ENCODE data around the gene TPRKB. TPM values are rescaled to one million over a fixed set of nuclear protein-coding genes. Genes with fewer than 3 reads are reported as not detected.
"Not testable (repeated sequence)": the region's sequence is repeated elsewhere in the genome, so short reads cannot be mapped to it uniquely, and the experiment has no call there.

The TPRKB gene
- total RNA-seq, 1 donor from 2014 or later: 41.5 TPM

DNA sequence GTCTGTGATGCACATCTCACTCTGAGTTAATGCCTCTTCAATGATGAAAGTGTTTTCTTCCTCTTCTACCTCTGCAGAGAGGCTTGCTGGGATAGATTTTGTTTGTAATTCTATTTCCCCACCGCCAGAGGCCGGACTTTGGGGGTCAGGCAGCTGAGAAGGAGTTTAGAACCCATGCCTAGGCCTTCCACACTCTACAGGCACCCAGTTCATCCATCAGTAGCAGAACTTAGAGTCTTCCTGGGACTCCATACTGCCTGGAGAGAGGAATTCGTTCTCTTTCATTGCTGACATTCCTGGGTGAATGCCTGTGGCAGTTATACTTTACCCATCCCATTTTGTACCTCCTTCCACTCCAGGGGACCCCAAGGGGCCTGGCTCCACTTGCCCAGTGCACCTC is 9.1 kb downstream of the TPRKB start:
- Mint-ChIP-seq H3K36me3 (ENCODE audit: low read depth) (peaks cover 25% of the 10 kb centered on the region), H3K27me3 (ENCODE audit: insufficient read depth) (peaks cover 1% of the 10 kb centered on the region), H3K4me3 (no peak overlapping the region), H3K4me1 (ENCODE audit: low read depth) (no peaks in the 10 kb centered on the region), H3K27ac (no peak overlapping the region), H3K9me3 (no peaks in the 10 kb centered on the region)
- intact Hi-C loops (cut with micrococcal nuclease): no loop called here
- no peak for DNase-seq (ENCODE audit: low spot score)

DNA sequence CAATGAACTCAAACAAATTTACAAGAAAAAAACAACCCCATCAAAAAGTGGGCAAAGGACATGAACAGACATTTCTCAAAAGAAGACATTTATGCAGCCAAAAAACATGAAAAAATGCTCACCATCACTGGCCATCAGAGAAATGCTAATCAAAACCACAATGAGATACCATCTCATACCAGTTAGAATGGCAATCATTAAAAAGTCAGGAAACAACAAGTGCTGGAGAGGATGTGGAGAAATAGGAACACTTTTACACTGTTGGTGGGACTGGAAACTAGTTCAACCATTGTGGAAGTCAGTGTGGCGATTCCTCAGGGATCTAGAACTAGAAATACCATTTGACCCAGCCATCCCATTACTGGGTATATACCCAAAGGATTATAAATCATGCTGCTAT is 10.5 kb downstream of the TPRKB start:
- H3K27me3 Mint-ChIP-seq (ENCODE audit: insufficient read depth); H3K4me1 Mint-ChIP-seq (ENCODE audit: low read depth); H3K9me3 Mint-ChIP-seq; intact Hi-C loops (cut with micrococcal nuclease); DNase-seq (ENCODE audit: low spot score); H3K4me3 Mint-ChIP-seq; H3K27ac Mint-ChIP-seq: not testable (repeated sequence)
- peaks cover 18% of the 10 kb centered on the region for H3K36me3 Mint-ChIP-seq (ENCODE audit: low read depth)

GRCh38 chr2:73718851-73719621 is 18.1 kb downstream of the TPRKB start:
- no peak overlapping the region for H3K4me3 Mint-ChIP-seq
- intact Hi-C loops (cut with micrococcal nuclease): no loop called here
- peaks cover 13% of the 10 kb centered on the region for H3K9me3 Mint-ChIP-seq
- H3K27ac Mint-ChIP-seq: no peak overlapping the region
- H3K36me3 Mint-ChIP-seq (ENCODE audit: low read depth): no peaks in the 10 kb centered on the region
- no peak for DNase-seq (ENCODE audit: low spot score)
- peaks cover 4% of the 10 kb centered on the region for H3K4me1 Mint-ChIP-seq (ENCODE audit: low read depth)
- H3K27me3 Mint-ChIP-seq (ENCODE audit: insufficient read depth): peaks cover 1% of the 10 kb centered on the region

GRCh38 chr2:73718421-73718820 is 18.7 kb downstream of the TPRKB start:
- intact Hi-C loops (cut with micrococcal nuclease): no loop called here
- no peaks in the 10 kb centered on the region for H3K36me3 Mint-ChIP-seq (ENCODE audit: low read depth)
- H3K27me3 Mint-ChIP-seq (ENCODE audit: insufficient read depth): peaks cover 3% of the 10 kb centered on the region
- no peak overlapping the region for H3K27ac Mint-ChIP-seq
- H3K9me3 Mint-ChIP-seq: peaks cover 18% of the 10 kb centered on the region
- H3K4me1 Mint-ChIP-seq (ENCODE audit: low read depth): peaks cover 4% of the 10 kb centered on the region
- H3K4me3 Mint-ChIP-seq: no peak overlapping the region
- DNase-seq (ENCODE audit: low spot score): no peak

DNA sequence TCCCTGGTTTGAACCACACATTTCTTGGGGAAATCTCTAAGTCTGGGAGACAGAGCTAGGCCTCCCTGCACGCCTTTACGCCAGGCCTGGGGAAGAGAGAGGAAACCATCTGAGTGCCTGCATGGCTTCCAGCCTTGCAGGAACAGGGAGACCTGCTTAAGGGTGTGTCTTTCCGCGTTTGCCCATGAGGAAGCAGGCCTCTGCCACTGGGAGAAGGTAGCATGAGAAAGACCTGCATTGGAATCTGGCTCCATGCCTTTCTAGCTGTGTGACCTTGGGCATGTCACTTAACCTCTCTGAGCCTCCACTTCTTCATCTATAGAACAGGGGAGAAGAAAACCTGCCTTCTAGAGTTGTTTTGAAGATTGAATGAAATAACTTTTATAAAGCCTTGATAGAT is 19.4 kb downstream of the TPRKB start:
- H3K4me3 Mint-ChIP-seq; H3K36me3 Mint-ChIP-seq (ENCODE audit: low read depth); H3K4me1 Mint-ChIP-seq (ENCODE audit: low read depth); intact Hi-C loops (cut with micrococcal nuclease); H3K27ac Mint-ChIP-seq; H3K27me3 Mint-ChIP-seq (ENCODE audit: insufficient read depth); DNase-seq (ENCODE audit: low spot score): not testable (repeated sequence)
- H3K9me3 Mint-ChIP-seq: peaks cover 18% of the 10 kb centered on the region

- Mint-ChIP-seq H3K4me1 (ENCODE audit: low read depth) (peaks cover 4% of the 10 kb centered on the region), H3K36me3 (ENCODE audit: low read depth) (no peaks in the 10 kb centered on the region), H3K27ac (no peak overlapping the region), H3K9me3 (peaks cover 18% of the 10 kb centered on the region), H3K27me3 (ENCODE audit: insufficient read depth) (peaks cover 3% of the 10 kb centered on the region), H3K4me3 (no peak overlapping the region)
- intact Hi-C loops (cut with micrococcal nuclease): no loop called here
- no peak for DNase-seq (ENCODE audit: low spot score)
Measured at GRCh38 chr2:73717251-73717606, 19.9 kb downstream of the TPRKB start.

DNA sequence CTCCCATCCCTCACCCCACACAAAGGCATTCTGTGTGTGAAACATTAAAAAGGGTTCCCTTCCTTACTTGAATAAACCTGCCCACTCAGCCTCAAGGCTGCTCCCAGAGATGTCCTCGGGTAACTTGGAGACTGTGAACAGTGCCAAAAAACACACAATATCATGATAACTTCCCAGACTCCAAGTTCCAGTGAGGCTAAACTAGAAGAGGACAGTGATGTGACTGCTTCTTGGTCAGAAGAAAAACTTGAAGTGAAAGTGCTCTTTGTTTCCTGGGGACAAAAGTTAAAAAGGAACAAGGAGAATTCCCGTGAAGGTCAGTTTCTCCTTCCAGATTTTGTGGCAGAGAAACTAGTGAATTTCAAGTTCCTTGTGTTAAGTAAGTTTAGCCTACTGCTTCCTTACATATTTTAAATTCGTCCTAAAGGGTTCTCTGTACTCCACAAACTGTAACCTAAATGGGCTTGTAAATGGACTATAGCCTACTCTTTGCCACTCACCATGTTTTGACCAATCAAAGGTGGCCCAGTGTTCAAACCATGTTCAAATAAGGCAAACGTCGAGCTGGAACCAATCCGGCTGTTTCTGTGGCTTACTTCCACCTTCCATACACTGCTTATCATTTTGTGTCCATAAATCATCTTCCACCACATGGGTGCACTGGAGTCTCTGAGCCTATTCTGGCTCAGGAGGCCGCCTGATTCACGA is 20.4 kb downstream of the TPRKB start:
- no peak for DNase-seq (ENCODE audit: low spot score)
- intact Hi-C loops (cut with micrococcal nuclease): no loop called here
- Mint-ChIP-seq H3K27ac (no peak overlapping the region), H3K36me3 (ENCODE audit: low read depth) (no peaks in the 10 kb centered on the region), H3K4me3 (no peak overlapping the region), H3K9me3 (peaks cover 18% of the 10 kb centered on the region), H3K4me1 (ENCODE audit: low read depth) (peaks cover 4% of the 10 kb centered on the region), H3K27me3 (ENCODE audit: insufficient read depth) (peaks cover 5% of the 10 kb centered on the region)

DNA sequence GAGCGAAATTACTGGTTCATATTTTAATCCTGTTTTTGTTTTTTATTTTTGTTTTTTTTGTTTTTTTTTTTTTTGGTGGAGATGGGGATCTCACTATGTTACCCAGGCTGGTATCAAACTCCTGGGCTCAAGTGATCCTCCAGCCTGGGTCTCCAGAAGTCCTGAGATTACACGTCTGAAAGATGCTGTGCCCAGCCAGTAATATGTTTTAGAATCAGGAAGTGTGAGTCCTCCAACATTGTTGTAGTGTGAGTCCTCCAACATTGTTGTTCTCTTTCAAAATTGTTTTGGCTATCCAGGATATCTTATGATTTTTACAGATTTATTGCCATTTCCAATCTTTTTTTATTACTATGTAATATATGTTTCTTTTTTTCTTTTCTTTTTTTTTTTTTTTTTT is 23.1 kb downstream of the TPRKB start:
- DNase-seq (ENCODE audit: low spot score): no peak
- Mint-ChIP-seq H3K4me3 (no peak overlapping the region), H3K4me1 (ENCODE audit: low read depth) (peaks cover 4% of the 10 kb centered on the region), H3K9me3 (peaks cover 18% of the 10 kb centered on the region), H3K36me3 (ENCODE audit: low read depth) (no peaks in the 10 kb centered on the region), H3K27ac (no peak overlapping the region), H3K27me3 (ENCODE audit: insufficient read depth) (peaks cover 5% of the 10 kb centered on the region)
- intact Hi-C loops (cut with micrococcal nuclease): no loop called here

- Mint-ChIP-seq H3K27me3 (ENCODE audit: insufficient read depth) (peaks cover 2% of the 10 kb centered on the region), H3K9me3 (peaks cover 2% of the 10 kb centered on the region), H3K27ac (no peak overlapping the region), H3K4me1 (ENCODE audit: low read depth) (no peaks in the 10 kb centered on the region), H3K4me3 (no peak overlapping the region), H3K36me3 (ENCODE audit: low read depth) (no peaks in the 10 kb centered on the region)
- no peak for DNase-seq (ENCODE audit: low spot score)
- intact Hi-C loops (cut with micrococcal nuclease): no loop called here
Measured at GRCh38 chr2:73708527-73708926, 28.6 kb downstream of the TPRKB start.

DNA sequence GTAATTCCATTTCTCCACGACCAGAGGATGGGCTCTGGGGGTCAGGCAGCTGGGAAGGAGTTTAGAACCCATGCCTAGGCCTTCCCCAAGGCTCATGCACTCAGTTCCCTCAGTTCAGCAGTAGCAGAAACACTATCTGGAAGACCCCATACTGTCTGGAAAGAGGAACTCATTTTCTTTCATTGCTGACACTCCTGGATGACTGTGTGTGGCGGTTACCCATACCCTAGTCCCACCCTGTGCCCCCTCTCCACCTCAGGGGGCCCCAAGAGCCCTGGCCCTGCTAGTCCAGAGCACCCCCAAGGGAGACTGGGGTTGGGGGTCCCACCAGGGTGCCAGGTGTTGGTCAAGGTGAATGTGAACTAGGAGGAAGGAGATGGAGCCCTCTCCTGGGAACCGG is 29.5 kb downstream of the TPRKB start:
- Mint-ChIP-seq H3K27ac (no peak overlapping the region), H3K36me3 (ENCODE audit: low read depth) (no peaks in the 10 kb centered on the region), H3K4me1 (ENCODE audit: low read depth) (no peaks in the 10 kb centered on the region), H3K27me3 (ENCODE audit: insufficient read depth) (peaks cover 2% of the 10 kb centered on the region), H3K4me3 (no peak overlapping the region), H3K9me3 (no peaks in the 10 kb centered on the region)
- intact Hi-C loops (cut with micrococcal nuclease): no loop called here
- DNase-seq (ENCODE audit: low spot score): no peak

GRCh38 chr2:73707058-73707457 is 30.1 kb downstream of the TPRKB start:
- Mint-ChIP-seq H3K27me3 (ENCODE audit: insufficient read depth) (peaks cover 2% of the 10 kb centered on the region), H3K4me1 (ENCODE audit: low read depth) (no peaks in the 10 kb centered on the region), H3K27ac (no peak overlapping the region), H3K4me3 (no peak overlapping the region), H3K9me3 (no peaks in the 10 kb centered on the region), H3K36me3 (ENCODE audit: low read depth) (no peaks in the 10 kb centered on the region)
- no peak for DNase-seq (ENCODE audit: low spot score)
- intact Hi-C loops (cut with micrococcal nuclease): no loop called here

- Mint-ChIP-seq H3K4me3 (no peak overlapping the region), H3K9me3 (no peaks in the 10 kb centered on the region), H3K27ac (no peak overlapping the region), H3K4me1 (ENCODE audit: low read depth) (no peaks in the 10 kb centered on the region), H3K27me3 (ENCODE audit: insufficient read depth) (peaks cover 6% of the 10 kb centered on the region), H3K36me3 (ENCODE audit: low read depth) (no peaks in the 10 kb centered on the region)
- DNase-seq (ENCODE audit: low spot score): no peak
- intact Hi-C loops (cut with micrococcal nuclease): no loop called here
Measured at GRCh38 chr2:73705091-73705490, 32.1 kb downstream of the TPRKB start.

GRCh38 chr2:73704285-73704684 is 32.9 kb downstream of the TPRKB start:
- Mint-ChIP-seq H3K27ac (no peak overlapping the region), H3K36me3 (ENCODE audit: low read depth) (no peaks in the 10 kb centered on the region), H3K4me1 (ENCODE audit: low read depth) (no peaks in the 10 kb centered on the region), H3K4me3 (no peak overlapping the region), H3K27me3 (ENCODE audit: insufficient read depth) (peaks cover 6% of the 10 kb centered on the region), H3K9me3 (no peaks in the 10 kb centered on the region)
- intact Hi-C loops (cut with micrococcal nuclease): no loop called here
- no peak for DNase-seq (ENCODE audit: low spot score)

Data from activated T-helper 1 cell treated with anti-CD3 and anti-CD28 coated beads, Interleukin-12 subunit alpha, Interleukin-12 subunit beta, Interleukin-2, Interleukin-4 antibody, amounts not matched to agents 30 ng/mL and 10 ng/mL and 1 ng/mL, durations not matched to agents 14 hours and 24 hours and 36 hours (primary cell).